HCT116 (cell line): ENCODE measurements around the gene FCER2. TPM values are rescaled to one million over a fixed set of nuclear protein-coding genes. Genes with fewer than 3 reads are reported as not detected.

Experiments used
- ATAC-seq: fragments of 200-7000 bp; cut with Tn5 transposase; 2 replicates; pipeline ENCODE4 v1.9.1; 2020; ENCODE audit warnings: mild to moderate bottlenecking, moderate library complexity
- BruUV-seq: library from RNA; stranded (reverse); fragments of 400-500 nt; replicated peaks from 2 replicates; lab custom pipeline; 2021; lab: Mats Ljungman, UMichigan
- CTCF ChIA-PET: fragments of 300-600 bp; sonication (Branson Sonifier 250); formaldehyde crosslinking; loops from one replicate; lab custom pipeline; 2021; ENCODE audit warnings: antibody characterized with exemption; lab: Charles Lee
- POLR2A ChIA-PET: fragments of 300-600, 350-600 bp; sonication (Branson Sonifier 250); formaldehyde crosslinking; loops from one replicate; lab custom pipeline; 2021; ENCODE audit warnings: antibody characterized with exemption; lab: Charles Lee
- RAD21 ChIA-PET, 2 experiments: fragments of 300-600 bp; sonication (Branson Sonifier 250); formaldehyde crosslinking; loops; one replicate each; lab custom pipeline; 2023; ENCODE audit warnings: low total read pairs in 2 of 2; ENCODE audit not compliant: uncharacterized antibody in 2 of 2, unreplicated experiment in 2 of 2, low non-redundant PET in 1 of 2; lab: Charles Lee
- DNase-seq: peaks from one replicate; pipeline ENCODE4 v3.0.0-alpha.2; 2010; ENCODE audit warnings: low read depth, low spot score
- H2AFZ ChIP-seq: fragments of 200-600 bp; shearing (Covaris generic), sonication (generic); 2 replicates; pipeline ENCODE4 v1.6.1; 2017; ENCODE audit warnings: low read depth, mixed run types, mixed read lengths, antibody characterized with exemption, low read length; ENCODE audit not compliant: poor library complexity, severe bottlenecking
- H3K27ac ChIP-seq: 2 replicates; pipeline ENCODE4 v1.5.1; 2012; ENCODE audit warnings: low read depth, low read length
- H3K27me3 ChIP-seq: fragments of 200-600 bp; sonication (generic); 2 replicates; pipeline ENCODE4 v1.6.1; 2016; ENCODE audit warnings: mixed run types, low read length, mixed read lengths; ENCODE audit not compliant: insufficient read depth
- H3K36me3 ChIP-seq, 2 experiments: fragments of 200-500 bp in 1 of 2; fragments of 200-600 bp in 1 of 2; sonication (Bioruptor generic) in 1 of 2; sonication (generic) in 1 of 2; 2 replicates each; pipeline versions ENCODE4 v1.5.1 to v1.6.1; 2014 to 2016; ENCODE audit warnings: low read length in 2 of 2, inconsistent platforms in 1 of 2, mixed read lengths in 1 of 2, mixed run types in 1 of 2; ENCODE audit not compliant: insufficient read depth in 2 of 2, control insufficient read depth in 1 of 2
- H3K4me1 ChIP-seq, 2 experiments: fragments of 200-600 bp in 1 of 2; sonication (generic) in 1 of 2; 2 replicates each; pipeline versions ENCODE4 v1.5.1 to v1.6.1; 2012 to 2017; ENCODE audit warnings: low read length in 2 of 2, inconsistent platforms in 1 of 2, mild to moderate bottlenecking in 1 of 2, mixed read lengths in 1 of 2, mixed run types in 1 of 2, moderate library complexity in 1 of 2; ENCODE audit not compliant: insufficient read depth in 2 of 2, control insufficient read depth in 1 of 2
- H3K4me2 ChIP-seq: fragments of 200-600 bp; sonication (generic); 2 replicates; pipeline ENCODE4 v1.6.1; 2017; ENCODE audit warnings: mixed run types, low read length, mixed read lengths
- H3K4me3 ChIP-seq, 2 experiments: fragments of 200-600 bp in 1 of 2; sonication (generic) in 1 of 2; replicated peaks in 1 of 2; 2 replicates each; pipeline ENCODE4 v1.5.1; 2011 to 2016; ENCODE audit warnings: low read length in 2 of 2, control low read depth in 1 of 2, low read depth in 1 of 2, mild to moderate bottlenecking in 1 of 2, mixed read lengths in 1 of 2, mixed run types in 1 of 2
- H3K79me2 ChIP-seq: fragments of 200-600 bp; sonication (generic); 2 replicates; pipeline ENCODE4 v1.6.1; 2017; ENCODE audit warnings: mild to moderate bottlenecking, mixed run types, low read length, moderate library complexity, mixed read lengths; ENCODE audit not compliant: insufficient read depth
- H3K9ac ChIP-seq: fragments of 200-600 bp; sonication (generic); 2 replicates; pipeline ENCODE4 v1.6.1; 2016; ENCODE audit warnings: low read length, mixed read lengths
- H3K9me2 ChIP-seq: fragments of 200-600 bp; sonication (generic), shearing (Covaris generic); 2 replicates; pipeline ENCODE4 v1.6.1; 2017; ENCODE audit warnings: mixed run types, mild to moderate bottlenecking, moderate library complexity; ENCODE audit not compliant: insufficient read depth
- H3K9me3 ChIP-seq, 2 experiments: fragments of 200-500 bp in 1 of 2; fragments of 200-600 bp in 1 of 2; sonication (Bioruptor generic) in 1 of 2; sonication (generic) in 1 of 2; 2 replicates each; pipeline ENCODE4 v1.6.1; 2014 to 2017; ENCODE audit warnings: low read length in 2 of 2, mixed read lengths in 2 of 2, inconsistent platforms in 1 of 2, low read depth in 1 of 2, mild to moderate bottlenecking in 1 of 2, mixed run types in 1 of 2, moderate library complexity in 1 of 2; ENCODE audit not compliant: control insufficient read depth in 1 of 2, insufficient read depth in 1 of 2
- H4K20me1 ChIP-seq: fragments of 200-600 bp; sonication (generic), shearing (Covaris generic); 2 replicates; pipeline ENCODE4 v1.6.1; 2017; ENCODE audit warnings: mixed run types, mild to moderate bottlenecking, moderate library complexity; ENCODE audit not compliant: insufficient read depth
- ATF3 ChIP-seq: IDR thresholded peaks from 2 replicates; pipeline ENCODE4 v1.6.1; 2012
- CTCF ChIP-seq, 3 experiments: fragments of 200-600 bp in 1 of 3; sonication (generic) in 1 of 3; IDR thresholded peaks in 2 of 3; conservative IDR thresholded peaks in 1 of 3; 2 replicates each; pipeline ENCODE4 v1.5.1; 2012 to 2017; ENCODE audit warnings: low read depth in 2 of 3, low read length in 2 of 3, antibody characterized with exemption in 1 of 3, borderline replicate concordance in 1 of 3, control low read depth in 1 of 3, mild to moderate bottlenecking in 1 of 3, mixed read lengths in 1 of 3, mixed run types in 1 of 3, moderate library complexity in 1 of 3; ENCODE audit not compliant: insufficient read depth in 1 of 3
- EGR1 ChIP-seq: IDR thresholded peaks from 2 replicates; pipeline ENCODE4 v1.6.1; 2012; ENCODE audit warnings: low read depth
- ELF1 ChIP-seq: IDR thresholded peaks from 2 replicates; pipeline ENCODE4 v1.6.1; 2012; ENCODE audit warnings: low read depth, borderline replicate concordance
- SRF ChIP-seq: IDR thresholded peaks from 2 replicates; pipeline ENCODE4 v1.6.1; 2012; ENCODE audit warnings: low read depth
- ZNF274 ChIP-seq: fragments of 200-500 bp; sonication (Bioruptor generic); IDR thresholded peaks from 2 replicates; pipeline ENCODE4 v1.6.1; 2014; ENCODE audit warnings: mild to moderate bottlenecking, low read depth, low read length, inconsistent platforms
- intact Hi-C: fragments of 100-400 bp; cut with micrococcal nuclease; formaldehyde crosslinking; loops from 2 replicates; pipeline ENCODE4 v1.10.0; 2022
- total RNA-seq: library from RNA; stranded (reverse); gene quantifications from one replicate; pipeline ENCODE4 v1.2.1, GENCODE V29; 2021; ENCODE audit not compliant: unreplicated experiment

Gene FCER2
- total RNA-seq, 1 experiment from 2014 or later = 0.20 TPM

- Histone ChIP-seq H4K20me1 (no peaks in the 10 kb centered on the region), H3K9ac (no peak overlapping the region), H3K79me2 (no peaks in the 10 kb centered on the region), H3K9me2 (no peaks in the 10 kb centered on the region), H3K4me2 (no peak overlapping the region), H3K9me3 (no peaks in the 10 kb centered on the region), H3K36me3 (no peaks in the 10 kb centered on the region), H2AFZ (no peak overlapping the region), H3K27ac (no peak overlapping the region), H3K4me1 (no peaks in the 10 kb centered on the region), H3K27me3 (peaks cover 32% of the 10 kb centered on the region), H3K4me3 (no peak overlapping the region)
- intact Hi-C loops = no loop called here
- TF ChIP-seq ATF3 (no peak), ZNF274 (no peak), EGR1 (no peak), SRF (no peak)
- BruUV-seq = no TSS peak
- no peak for DNase-seq
- POLR2A ChIA-PET = no interaction called here
- CTCF ChIA-PET = no interaction called here
- no peak for ATAC-seq
- RAD21 ChIA-PET = no interaction called here
Observed at GRCh38 chr19:7736148-7736547, 34.2 kb upstream of the FCER2 start.

GRCh38 chr19:7734220-7735203 lies 32.6 kb upstream of the FCER2 start:
- ATAC-seq = no peak
- H3K27ac ChIP-seq = no peak overlapping the region
- DNase-seq = no peak
- no peaks in the 10 kb centered on the region for H4K20me1 ChIP-seq
- H3K9me2 ChIP-seq = no peaks in the 10 kb centered on the region
- no peak overlapping the region for H3K9ac ChIP-seq
- peaks cover 29% of the 10 kb centered on the region for H3K27me3 ChIP-seq
- intact Hi-C loops = no loop called here
- RAD21 ChIA-PET = no interaction called here
- POLR2A ChIA-PET = no interaction called here
- H2AFZ ChIP-seq = no peak overlapping the region
- no peak overlapping the region for H3K4me2 ChIP-seq
- H3K36me3 ChIP-seq = no peaks in the 10 kb centered on the region
- CTCF ChIA-PET = no interaction called here
- H3K79me2 ChIP-seq = no peaks in the 10 kb centered on the region
- TF ChIP-seq ELF1 (no peak), CTCF (IDR thresholded peaks at IDR 0.05 in 2 of 3, conservative IDR thresholded peaks at IDR 0.05 in 1 of 3; ENCODE audit: borderline replicate concordance in 1 of 3, insufficient read depth in 1 of 3, low read depth in 2 of 3, low read length in 2 of 3) (no peak), EGR1 (no peak), ATF3 (no peak)
- no peaks in the 10 kb centered on the region for H3K4me1 ChIP-seq
- H3K9me3 ChIP-seq = no peaks in the 10 kb centered on the region
- no peak overlapping the region for H3K4me3 ChIP-seq
- BruUV-seq = no TSS peak
